Brain microvascular endothelial cell (primary cell): ENCODE data around the gene LONP1.

Source experiments
- DNase-seq: peaks from one replicate; pipeline ENCODE4 v3.0.0-alpha.2; 2020
- H3K27ac ChIP-seq: fragments of 250-450 bp; sonication (Bioruptor Pico); 2 replicates; pipeline ENCODE4 v1.5.1; 2020; ENCODE audit warnings: mild to moderate bottlenecking, moderate library complexity
- H3K27me3 ChIP-seq: fragments of 250-450 bp; sonication (Bioruptor Pico); replicated peaks from 2 replicates; pipeline ENCODE4 v1.5.1; 2020; ENCODE audit warnings: mild to moderate bottlenecking
- H3K36me3 ChIP-seq: fragments of 250-450 bp; sonication (Bioruptor Pico); replicated peaks from 2 replicates; pipeline ENCODE4 v1.5.1; 2020; ENCODE audit warnings: mild to moderate bottlenecking
- H3K4me3 ChIP-seq: 2 replicates; pipeline ENCODE4 v1.5.1; 2011; ENCODE audit warnings: low read depth, mild to moderate bottlenecking, control low read depth, low read length, moderate library complexity
- in situ Hi-C: cut with HindIII; loops from 2 replicates; pipeline ENCODE4 v1.10.0; 2017; ENCODE audit warnings: low sequenced_read_pairs, low pct_ligation_motif_present
- TF ChIP-seq, protein P1 (sequence below): IDR thresholded peaks from 2 replicates; pipeline ENCODE4 v1.5.1; 2011; ENCODE audit warnings: low read depth, mild to moderate bottlenecking, moderate library complexity, low read length, control low read depth, inconsistent platforms; ENCODE audit errors: missing control alignments

The LONP1 gene

GRCh38 chr19:5714816-5715215 lies 5.1 kb downstream of the LONP1 start:
- peaks cover 42% of the 10 kb centered on the region for H3K36me3 ChIP-seq
- no peak overlapping the region for H3K4me3 ChIP-seq
- DNase-seq: no peak
- TF ChIP-seq, protein P1, sequence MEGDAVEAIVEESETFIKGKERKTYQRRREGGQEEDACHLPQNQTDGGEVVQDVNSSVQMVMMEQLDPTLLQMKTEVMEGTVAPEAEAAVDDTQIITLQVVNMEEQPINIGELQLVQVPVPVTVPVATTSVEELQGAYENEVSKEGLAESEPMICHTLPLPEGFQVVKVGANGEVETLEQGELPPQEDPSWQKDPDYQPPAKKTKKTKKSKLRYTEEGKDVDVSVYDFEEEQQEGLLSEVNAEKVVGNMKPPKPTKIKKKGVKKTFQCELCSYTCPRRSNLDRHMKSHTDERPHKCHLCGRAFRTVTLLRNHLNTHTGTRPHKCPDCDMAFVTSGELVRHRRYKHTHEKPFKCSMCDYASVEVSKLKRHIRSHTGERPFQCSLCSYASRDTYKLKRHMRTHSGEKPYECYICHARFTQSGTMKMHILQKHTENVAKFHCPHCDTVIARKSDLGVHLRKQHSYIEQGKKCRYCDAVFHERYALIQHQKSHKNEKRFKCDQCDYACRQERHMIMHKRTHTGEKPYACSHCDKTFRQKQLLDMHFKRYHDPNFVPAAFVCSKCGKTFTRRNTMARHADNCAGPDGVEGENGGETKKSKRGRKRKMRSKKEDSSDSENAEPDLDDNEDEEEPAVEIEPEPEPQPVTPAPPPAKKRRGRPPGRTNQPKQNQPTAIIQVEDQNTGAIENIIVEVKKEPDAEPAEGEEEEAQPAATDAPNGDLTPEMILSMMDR: no peak
- no peaks in the 10 kb centered on the region for H3K27me3 ChIP-seq
- in situ Hi-C loops: no loop called here
- no peak overlapping the region for H3K27ac ChIP-seq

GRCh38 chr19:5713228-5713627 lies 6.7 kb downstream of the LONP1 start:
- DNase-seq: no peak
- H3K36me3 ChIP-seq: peaks cover 45% of the 10 kb centered on the region
- TF ChIP-seq, protein P1: no peak
- no peak overlapping the region for H3K27ac ChIP-seq
- in situ Hi-C loops: no loop called here
- H3K4me3 ChIP-seq: no peak overlapping the region
- no peaks in the 10 kb centered on the region for H3K27me3 ChIP-seq

DNA sequence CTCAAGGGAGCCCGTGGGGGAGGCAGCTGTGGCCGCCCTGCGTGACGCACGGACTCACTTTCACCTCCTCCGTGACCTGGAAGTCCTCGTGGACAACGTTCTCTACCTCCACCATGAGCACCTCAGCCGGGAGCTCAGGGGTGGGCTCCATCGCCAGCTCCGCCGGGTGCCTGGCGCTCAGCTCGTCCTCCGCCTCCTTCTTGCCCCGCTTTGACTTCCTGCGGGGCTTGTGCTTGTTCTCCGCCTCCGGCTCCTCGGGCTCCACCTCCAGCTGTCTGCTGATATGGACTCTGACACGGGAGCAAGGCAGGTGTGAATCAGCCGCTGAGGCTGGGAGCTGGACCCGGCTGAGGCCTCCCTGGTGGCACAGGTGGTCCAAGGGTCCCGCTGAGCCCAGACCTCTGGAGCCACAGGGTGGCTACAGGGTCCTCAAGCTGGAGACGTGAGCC lies 8.2 kb downstream of the LONP1 start:
- Histone ChIP-seq H3K27ac (no peak overlapping the region), H3K27me3 (no peaks in the 10 kb centered on the region), H3K4me3 (no peak overlapping the region), H3K36me3 (peaks cover 59% of the 10 kb centered on the region)
- in situ Hi-C loops: no loop called here
- TF ChIP-seq, protein P1: no peak
- DNase-seq: no peak

- TF ChIP-seq, protein P1: no peak
- in situ Hi-C loops: no loop called here
- Histone ChIP-seq H3K36me3 (peaks cover 66% of the 10 kb centered on the region), H3K4me3 (no peak overlapping the region), H3K27me3 (no peaks in the 10 kb centered on the region), H3K27ac (no peak overlapping the region)
- no peak for DNase-seq
These were observed 8.9 kb downstream of the LONP1 start for GRCh38 chr19:5711025-5711424.

- in situ Hi-C loops: no loop called here
- DNase-seq: no peak
- Histone ChIP-seq H3K27me3 (no peaks in the 10 kb centered on the region), H3K4me3 (no peak overlapping the region), H3K36me3 (peaks cover 80% of the 10 kb centered on the region), H3K27ac (no peak overlapping the region)
- TF ChIP-seq, protein P1: no peak
These were observed 12.1 kb downstream of the LONP1 start for GRCh38 chr19:5707576-5708575.
